K562 (cell line): ENCODE data around the gene A4GNT. TPM values are rescaled to one million over a fixed set of nuclear protein-coding genes. Genes with fewer than 3 reads are reported as not detected.

Source experiments
- BRCA1 ChIP-seq, 2 experiments: fragments of 450-650 bp in 1 of 2; sonication (generic) in 1 of 2; formaldehyde crosslinking in 1 of 2; IDR thresholded peaks; 2 replicates each; pipeline versions ENCODE4 v1.5.0 to v1.6.1; 2017 to 2020; ENCODE audit warnings: mild to moderate bottlenecking in 1 of 2, missing genetic modification reagents in 1 of 2
- CSDE1 ChIP-seq, 2 experiments: fragments of 450-650 bp; IDR thresholded peaks; 2 replicates each; pipeline ENCODE4 v1.6.1; 2016; ENCODE audit warnings: mild to moderate bottlenecking in 1 of 2
- ELK3 ChIP-seq: fragments of 450-650 bp; formaldehyde crosslinking; IDR thresholded peaks from 2 replicates; pipeline ENCODE4 v1.4.0; 2020; ENCODE audit warnings: mild to moderate bottlenecking
- FOS ChIP-seq: IDR thresholded peaks from 3 replicates; pipeline ENCODE4 v1.6.1; 2011; ENCODE audit not compliant: insufficient read length; ENCODE audit errors: extremely low read depth
- GTF2E2 ChIP-seq: fragments of 200-800 bp; sonication (Bioruptor generic); IDR thresholded peaks from 2 replicates; pipeline ENCODE4 v1.6.1; 2016; ENCODE audit warnings: missing genetic modification characterization, missing compliant biosample characterization
- GTF2F1 ChIP-seq: IDR thresholded peaks from 2 replicates; pipeline ENCODE4 v1.6.1; 2011; ENCODE audit warnings: low read depth, low read length, improper control_type of control experiment
- HCFC1 ChIP-seq: IDR thresholded peaks from 2 replicates; pipeline ENCODE4 v1.6.1; 2012; ENCODE audit warnings: low read depth, low read length, improper control_type of control experiment
- NFRKB ChIP-seq: fragments of 450-650 bp; IDR thresholded peaks from 2 replicates; pipeline ENCODE4 v1.6.1; 2016; ENCODE audit warnings: low read depth
- NFYB ChIP-seq: IDR thresholded peaks from 2 replicates; pipeline ENCODE4 v1.6.1; 2011; ENCODE audit warnings: mild to moderate bottlenecking, moderate library complexity; ENCODE audit not compliant: insufficient read length; ENCODE audit errors: extremely low read depth
- NUFIP1 ChIP-seq: fragments of 450-650 bp; IDR thresholded peaks from 2 replicates; pipeline ENCODE4 v1.6.1; 2018; ENCODE audit not compliant: partially characterized antibody
- PHF21A ChIP-seq: fragments of 450-650 bp; IDR thresholded peaks from 2 replicates; pipeline ENCODE4 v1.6.1; 2017; ENCODE audit warnings: low read depth, borderline replicate concordance
- RB1 ChIP-seq: fragments of 450-650 bp; IDR thresholded peaks from 2 replicates; pipeline ENCODE4 v1.6.1; 2017; ENCODE audit warnings: low read depth, mild to moderate bottlenecking
- RBBP5 ChIP-seq: fragments of 200-600 bp; sonication (generic); IDR thresholded peaks from 2 replicates; pipeline ENCODE4 v1.6.1; 2012; ENCODE audit warnings: borderline replicate concordance, mild to moderate bottlenecking, low read length, control low read depth, inconsistent platforms; ENCODE audit not compliant: insufficient read depth, poor library complexity, severe bottlenecking
- RFX1 ChIP-seq: fragments of 450-650 bp; IDR thresholded peaks from 2 replicates; pipeline ENCODE4 v1.6.1; 2016; ENCODE audit warnings: mild to moderate bottlenecking, moderate library complexity
- SAFB2 ChIP-seq: fragments of 200-400 bp; formaldehyde crosslinking; IDR thresholded peaks from 2 replicates; pipeline ENCODE4 v1.6.1; 2018; ENCODE audit warnings: borderline replicate concordance, low read length, low read depth, moderate library complexity; ENCODE audit not compliant: severe bottlenecking
- TRIM25 ChIP-seq: fragments of 450-650 bp; IDR thresholded peaks from 2 replicates; pipeline ENCODE4 v1.7.0; 2016; ENCODE audit warnings: borderline replicate concordance
- ZBTB33 ChIP-seq: sonication (generic); formaldehyde crosslinking; IDR thresholded peaks from 2 replicates; pipeline ENCODE4 v1.8.1; 2023; ENCODE audit warnings: mild to moderate bottlenecking, missing genetic modification reagents
- ZFPM2 ChIP-seq: fragments of 250-450 bp; sonication (Bioruptor Pico); IDR thresholded peaks from 2 replicates; pipeline ENCODE4 v1.5.1; 2022; ENCODE audit warnings: mild to moderate bottlenecking
- ZNF561 ChIP-seq: fragments of 450-650 bp; formaldehyde crosslinking; conservative IDR thresholded peaks from 2 replicates; pipeline ENCODE4 v1.4.0; 2020; ENCODE audit warnings: mild to moderate bottlenecking, moderate library complexity
- polyA plus RNA-seq, 8 experiments: library from polyadenylated mRNA; depleted of rRNA in 4 of 8; stranded (reverse) in 5 of 8; unstranded in 3 of 8; fragments of >200 nt; fragmentation: Nextera tagmentation in 2 of 8; fragmentation: Illumina TruSeq in 1 of 8; extraction: Ambion mirVana in 2 of 8; extraction: Trizol in 1 of 8; gene quantifications; 2 replicates each; pipeline versions ENCODE4 v1.2.1 to v1.2.3, GENCODE V29; 2011 to 2014; ENCODE audit warnings: inconsistent platforms in 1 of 8, missing spikeins in 1 of 8
- total RNA-seq, 7 experiments: library from RNA; depleted of rRNA in 6 of 7; stranded (reverse); fragments of >200 nt in 6 of 7; fragmentation: Illumina TruSeq in 2 of 7; extraction: Trizol in 2 of 7; gene quantifications; 2 replicates each; pipeline versions ENCODE4 v1.2.1 to v1.2.3, GENCODE V29; 2011 to 2021; ENCODE audit warnings: low replicate concordance in 1 of 7
- TF ChIP-seq, protein P1 (sequence below): sonication (generic); formaldehyde crosslinking; IDR thresholded peaks from 2 replicates; pipeline ENCODE4 v1.9.0; 2022; ENCODE audit warnings: mild to moderate bottlenecking, missing genetic modification reagents
- TF ChIP-seq, protein P2 (sequence below): fragments of 250-450 bp; sonication (Bioruptor Pico); IDR thresholded peaks from 2 replicates; pipeline ENCODE4 v1.8.0; 2022; ENCODE audit warnings: moderate library complexity, mild to moderate bottlenecking, inconsistent platforms

Gene A4GNT
- total and polyA plus RNA-seq, 9 of the 15 experiments (the other 6 are each of a cell fraction or from before 2014, with no cell fraction given): not detected

DNA sequence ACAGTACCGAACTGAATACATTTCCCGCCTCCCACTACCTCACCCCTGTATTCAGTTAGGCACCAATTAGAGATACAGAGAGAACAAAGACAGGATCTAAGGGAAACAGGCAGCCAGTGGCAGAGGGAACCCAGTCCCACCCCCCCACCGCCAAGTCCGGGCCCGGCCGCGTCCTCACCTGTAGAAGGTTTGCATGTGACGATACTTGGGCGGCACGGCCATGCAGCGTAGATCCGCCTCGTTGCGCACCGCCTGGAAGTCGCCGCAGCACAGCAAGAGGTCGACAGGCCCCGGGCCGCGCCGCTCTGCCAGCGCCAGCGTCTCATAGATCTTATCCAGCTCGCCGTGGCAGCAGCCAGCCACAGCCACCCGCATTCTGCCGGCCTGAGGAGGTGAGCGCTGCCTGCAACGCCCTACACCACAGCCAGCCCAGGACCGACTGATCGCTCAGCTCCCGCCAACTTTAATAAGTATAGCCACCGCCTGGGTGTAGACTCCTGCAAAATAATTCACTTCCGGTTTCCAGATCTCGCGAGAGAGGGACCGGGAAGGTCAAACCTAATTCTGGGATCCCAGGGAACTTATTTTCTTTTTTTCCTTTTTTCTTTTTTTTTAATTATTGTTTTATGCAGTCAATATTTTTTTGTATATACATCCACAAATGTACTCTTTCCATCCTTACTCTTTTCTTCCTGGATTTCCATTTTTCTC, 42.4 kb upstream of the A4GNT start, which contains the start of gene DBR1 (continued):
- no peak for TF ChIP-seq GTF2E2 (tag)
- peak; percentile 92 for TF ChIP-seq RBBP5
- no peak; the same call in 1 of the 2 replicates for TF ChIP-seq NFRKB
- TF ChIP-seq ZFPM2: no peak
- no peak for TF ChIP-seq ELK3 (CRISPR knock-in tag)
- TF ChIP-seq ZNF561 (CRISPR knock-in tag): no peak
- no peak for TF ChIP-seq PHF21A
- no peak for TF ChIP-seq TRIM25
- no peak for TF ChIP-seq GTF2F1
- TF ChIP-seq, protein P1, sequence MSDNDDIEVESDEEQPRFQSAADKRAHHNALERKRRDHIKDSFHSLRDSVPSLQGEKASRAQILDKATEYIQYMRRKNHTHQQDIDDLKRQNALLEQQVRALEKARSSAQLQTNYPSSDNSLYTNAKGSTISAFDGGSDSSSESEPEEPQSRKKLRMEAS (CRISPR knock-in tag): peak; percentile 41; the same call in 1 of the 2 replicates
- no peak for TF ChIP-seq SAFB2
- 0 out of 2 replicates have a peak, but pooled peaks have one; percentile 9 for TF ChIP-seq HCFC1
- no peak for TF ChIP-seq CSDE1 (IDR thresholded peaks at IDR 0.05)
- TF ChIP-seq BRCA1 (IDR thresholded peaks at IDR 0.05): no peak
- TF ChIP-seq BRCA1 (CRISPR knock-in tag; IDR thresholded peaks at IDR 0.05): no peak
- no peak for TF ChIP-seq RFX1
- no peak for TF ChIP-seq ZBTB33
- TF ChIP-seq FOS: no peak
- TF ChIP-seq RB1: peak; percentile 73
- TF ChIP-seq, protein P2, sequence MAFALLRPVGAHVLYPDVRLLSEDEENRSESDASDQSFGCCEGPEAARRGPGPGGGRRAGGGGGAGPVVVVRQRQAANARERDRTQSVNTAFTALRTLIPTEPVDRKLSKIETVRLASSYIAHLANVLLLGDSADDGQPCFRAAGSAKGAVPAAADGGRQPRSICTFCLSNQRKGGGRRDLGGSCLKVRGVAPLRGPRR: no peak
- no peak for TF ChIP-seq NFYB
- TF ChIP-seq NUFIP1: no peak
